BLaER1 (cell line): ENCODE results near the gene MRRF.

ENCODE experiments used
- H3K27ac ChIP-seq: shearing (Covaris generic); formaldehyde crosslinking; 2 replicates; pipeline ENCODE4 v1.8.1; 2022
- H3K27me3 ChIP-seq: shearing (Covaris generic); formaldehyde crosslinking; 2 replicates; pipeline ENCODE4 v1.8.1; 2022
- H3K36me3 ChIP-seq: shearing (Covaris generic); formaldehyde crosslinking; 2 replicates; pipeline ENCODE4 v1.8.1; 2022
- H3K4me1 ChIP-seq: shearing (Covaris generic); formaldehyde crosslinking; 2 replicates; pipeline ENCODE4 v1.8.1; 2022
- H3K4me2 ChIP-seq: shearing (Covaris generic); formaldehyde crosslinking; 2 replicates; pipeline ENCODE4 v1.8.1; 2022
- H3K4me3 ChIP-seq: shearing (Covaris generic); formaldehyde crosslinking; 2 replicates; pipeline ENCODE4 v1.8.1; 2022
- H3K9ac ChIP-seq: shearing (Covaris generic); formaldehyde crosslinking; 2 replicates; pipeline ENCODE4 v1.8.1; 2022
- H3K9me3 ChIP-seq: shearing (Covaris generic); formaldehyde crosslinking; 2 replicates; pipeline ENCODE4 v1.8.1; 2022
- H4K20me1 ChIP-seq: shearing (Covaris generic); formaldehyde crosslinking; 2 replicates; pipeline ENCODE4 v1.8.1; 2022
- Cebpa-rat ChIP-seq: shearing (Covaris generic); IDR thresholded peaks from 2 replicates; pipeline ENCODE4 v1.8.1; 2022

The MRRF gene

DNA sequence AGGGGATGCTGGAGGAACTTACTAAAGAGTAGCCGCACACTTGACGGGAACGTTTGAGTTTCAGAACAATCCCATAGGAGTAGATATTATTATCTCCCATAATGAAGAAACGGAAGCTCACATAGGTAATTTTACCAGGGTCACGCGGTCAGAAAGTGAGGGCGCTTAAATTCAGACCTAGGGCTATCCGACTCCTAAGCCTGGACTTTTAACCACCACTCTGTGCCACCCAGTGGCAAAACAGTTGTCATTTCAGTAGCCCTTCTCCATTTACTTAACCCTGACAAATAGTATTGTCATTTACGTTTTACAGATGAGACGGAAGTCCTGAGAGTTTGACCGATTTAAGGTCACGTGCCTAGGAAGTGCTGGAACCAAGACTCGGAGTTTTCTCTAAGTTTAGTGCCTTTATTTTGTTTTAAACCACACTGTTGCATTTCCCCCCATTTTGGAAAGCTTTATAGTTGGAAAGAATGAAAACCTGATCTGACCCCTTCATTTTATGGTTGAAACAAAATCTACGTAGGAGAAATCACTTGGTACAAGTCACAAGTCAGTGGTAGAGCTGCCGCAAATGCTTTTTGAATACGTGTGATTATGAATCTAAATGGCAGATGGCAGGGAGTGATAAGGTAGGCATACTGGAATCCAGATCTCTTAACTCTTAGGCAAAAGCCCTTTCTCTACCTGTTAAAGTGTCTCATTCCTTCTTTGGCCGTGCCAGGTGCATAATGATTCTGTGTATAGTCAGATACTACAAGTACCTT lies 650 bp downstream of the MRRF start:
- peak overlapping the region; percentile 90 for H3K27ac ChIP-seq
- peak overlapping the region; percentile 87 for H3K4me3 ChIP-seq
- H3K27me3 ChIP-seq, result no peaks in the 10 kb centered on the region
- H3K36me3 ChIP-seq, result peaks cover 16% of the 10 kb centered on the region
- peaks cover 39% of the 10 kb centered on the region for H4K20me1 ChIP-seq
- TF ChIP-seq Cebpa-rat, result no peak
- no peaks in the 10 kb centered on the region for H3K9me3 ChIP-seq
- peak overlapping the region; percentile 96 for H3K4me2 ChIP-seq
- peaks cover 56% of the 10 kb centered on the region for H3K4me1 ChIP-seq
- H3K9ac ChIP-seq, result peak overlapping the region; percentile 91

DNA sequence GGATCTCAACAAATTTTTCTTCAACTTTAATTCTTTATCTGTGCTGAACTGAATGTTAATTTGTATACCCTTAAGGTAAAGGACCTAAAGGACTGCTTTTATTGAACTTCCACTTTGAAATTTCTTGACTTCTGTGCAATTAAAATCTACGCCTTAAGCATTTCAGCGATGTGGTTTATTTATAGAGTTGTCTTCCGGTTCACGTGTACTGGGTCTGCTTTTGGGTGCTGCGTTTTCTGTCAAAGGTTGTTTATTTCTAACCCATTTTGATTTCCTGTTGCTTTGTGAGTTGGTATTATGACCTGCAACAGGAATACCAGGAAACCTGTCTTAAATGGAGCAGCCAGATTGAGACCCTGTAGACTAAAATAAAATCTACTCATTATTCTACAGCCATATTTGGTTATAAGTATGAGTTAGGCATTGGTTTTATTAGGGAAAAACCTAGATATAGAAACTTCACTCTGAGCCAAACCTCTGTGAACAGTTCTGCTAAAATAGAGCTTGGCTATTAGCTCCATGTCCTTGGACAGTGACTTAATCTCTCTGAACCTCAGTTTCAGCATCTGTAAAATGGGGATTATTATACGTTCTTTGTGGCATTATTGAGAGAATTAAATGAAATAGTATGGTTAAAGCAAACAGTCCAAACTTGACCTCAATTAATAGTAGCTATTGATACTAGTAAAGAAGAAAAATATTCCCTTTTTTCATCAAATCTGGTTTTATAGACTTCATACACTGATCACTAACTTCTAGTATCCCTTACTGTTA lies 3.5 kb downstream of the MRRF start:
- H3K4me2 ChIP-seq, result peak overlapping the region; percentile 71

DNA sequence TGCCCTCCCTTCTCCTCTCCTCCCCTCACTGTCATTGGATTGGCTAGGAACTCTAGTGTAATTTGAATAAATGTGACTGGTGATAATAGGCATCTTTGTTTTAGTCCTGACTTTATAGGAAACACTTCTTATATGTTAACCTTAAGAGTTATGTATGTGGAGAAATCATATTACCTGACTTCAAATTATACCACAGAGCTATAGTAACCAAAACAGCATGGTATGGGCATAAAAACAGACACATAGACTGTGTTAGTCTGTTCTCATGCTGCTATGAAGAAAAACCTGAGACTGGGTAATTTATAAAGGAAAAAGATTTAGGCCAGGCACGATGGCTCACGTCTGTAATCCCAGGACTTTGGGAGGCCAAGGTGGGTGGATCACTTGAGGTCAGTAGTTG lies 9.4 kb downstream of the MRRF start:
- no peak for TF ChIP-seq Cebpa-rat
- H3K4me1 ChIP-seq, result no peaks in the 10 kb centered on the region
- no peak overlapping the region for H3K4me3 ChIP-seq
- H4K20me1 ChIP-seq, result peaks cover 4% of the 10 kb centered on the region; the same call in 1 of the 2 replicates
- H3K9me3 ChIP-seq, result peaks cover 37% of the 10 kb centered on the region
- no peak overlapping the region for H3K9ac ChIP-seq
- peaks cover 68% of the 10 kb centered on the region for H3K36me3 ChIP-seq
- no peak overlapping the region for H3K4me2 ChIP-seq
- no peak overlapping the region for H3K27ac ChIP-seq
- H3K27me3 ChIP-seq, result no peaks in the 10 kb centered on the region

More for the DNA sequence above, 3.5 kb downstream of the MRRF start:
- H3K27me3 ChIP-seq, result no peaks in the 10 kb centered on the region
- no peak for TF ChIP-seq Cebpa-rat
- peak overlapping the region; percentile 2; the same call in 1 of the 2 replicates for H3K4me3 ChIP-seq
- H4K20me1 ChIP-seq, result peaks cover 10% of the 10 kb centered on the region
- peaks cover 38% of the 10 kb centered on the region for H3K4me1 ChIP-seq
- peak overlapping the region; percentile 9; the same call in 1 of the 2 replicates for H3K9ac ChIP-seq
- no peaks in the 10 kb centered on the region for H3K9me3 ChIP-seq
- H3K27ac ChIP-seq, result peak overlapping the region; percentile 35; the same call in 1 of the 2 replicates
- H3K36me3 ChIP-seq, result peaks cover 25% of the 10 kb centered on the region

DNA sequence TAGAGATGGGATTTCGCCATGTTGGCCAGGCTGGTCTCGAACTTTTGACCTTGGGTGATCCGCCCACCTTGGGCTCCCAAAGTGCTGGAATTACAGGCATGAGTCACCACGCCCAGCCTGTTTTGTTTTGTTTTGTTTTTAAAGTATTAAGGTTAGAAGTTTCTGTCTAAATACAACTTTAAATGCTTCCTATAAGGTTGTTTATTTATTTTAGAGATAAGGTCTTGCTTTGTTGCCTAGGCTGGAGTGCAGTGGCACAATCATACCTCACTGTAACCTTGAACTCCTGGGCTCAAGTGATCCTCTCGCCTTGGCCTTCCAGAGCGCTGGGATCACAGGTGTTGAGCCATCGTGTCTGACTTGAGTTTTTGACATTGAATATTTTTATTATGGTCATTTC lies 11.4 kb downstream of the MRRF start:
- Histone ChIP-seq H3K27me3 (no peaks in the 10 kb centered on the region), H3K36me3 (peaks cover 77% of the 10 kb centered on the region), H3K4me3 (no peak overlapping the region), H3K4me1 (peaks cover 11% of the 10 kb centered on the region; the same call in 1 of the 2 replicates), H3K27ac (no peak overlapping the region), H4K20me1 (peaks cover 16% of the 10 kb centered on the region; the same call in 1 of the 2 replicates), H3K4me2 (no peak overlapping the region), H3K9me3 (peaks cover 37% of the 10 kb centered on the region), H3K9ac (no peak overlapping the region)
- TF ChIP-seq Cebpa-rat, result no peak

DNA sequence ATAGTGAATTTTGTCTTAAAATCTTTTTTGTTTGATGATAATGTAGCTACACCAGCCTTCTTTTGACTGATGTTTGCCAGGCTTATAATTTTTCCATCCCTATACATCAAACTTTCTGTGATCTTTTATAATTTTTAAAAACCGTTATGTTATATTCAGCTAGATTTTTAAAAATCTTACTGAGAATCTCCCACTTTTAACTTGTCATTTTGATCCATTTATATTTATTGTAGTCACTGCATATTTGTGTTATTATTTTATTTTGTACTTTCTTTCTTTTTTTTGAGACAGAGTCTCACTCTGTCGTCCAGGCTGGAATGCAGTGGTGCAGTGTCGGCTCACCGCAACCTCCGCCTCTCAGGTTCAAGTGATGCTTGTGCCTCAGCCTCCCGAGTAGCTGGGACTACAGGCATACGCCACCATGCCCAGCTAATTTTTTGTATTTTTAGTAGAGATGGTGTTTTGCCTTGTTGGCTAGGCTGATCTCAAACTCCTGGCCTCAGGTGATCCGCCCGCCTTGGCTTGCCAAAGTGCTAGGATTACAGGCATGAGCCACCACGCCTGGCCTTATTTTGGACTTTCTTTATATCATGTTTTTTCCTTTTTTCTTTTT lies 12.7 kb downstream of the MRRF start:
- Histone ChIP-seq H3K36me3 (peaks cover 79% of the 10 kb centered on the region), H3K27me3 (no peaks in the 10 kb centered on the region), H3K4me1 (peaks cover 13% of the 10 kb centered on the region; the same call in 1 of the 2 replicates), H3K9me3 (peaks cover 37% of the 10 kb centered on the region), H3K9ac (no peak overlapping the region), H3K4me2 (no peak overlapping the region), H3K4me3 (no peak overlapping the region), H4K20me1 (peaks cover 24% of the 10 kb centered on the region; the same call in 1 of the 2 replicates), H3K27ac (no peak overlapping the region)
- TF ChIP-seq Cebpa-rat, result no peak

DNA sequence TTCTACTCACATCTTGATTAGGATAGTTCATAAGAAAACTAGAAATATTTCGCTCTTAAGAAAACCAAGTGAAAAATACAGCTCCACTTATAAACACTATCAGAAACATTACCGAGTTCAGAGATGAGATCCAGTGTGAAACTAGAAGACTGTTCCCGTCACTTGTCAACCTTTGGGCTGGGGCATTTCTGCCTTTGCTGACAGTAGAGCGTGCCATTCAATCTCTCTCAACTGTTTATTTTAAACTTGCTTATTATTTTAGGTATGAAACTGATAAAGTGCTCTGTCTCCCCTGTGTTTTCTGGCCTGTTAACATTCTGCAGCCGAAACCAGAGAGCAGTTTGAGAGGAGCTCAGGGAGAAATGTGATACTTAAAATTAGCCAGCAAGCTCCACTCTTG lies 16.7 kb downstream of the MRRF start:
- H3K4me1 ChIP-seq, result peaks cover 13% of the 10 kb centered on the region; the same call in 1 of the 2 replicates
- TF ChIP-seq Cebpa-rat, result no peak
- peaks cover 24% of the 10 kb centered on the region; the same call in 1 of the 2 replicates for H4K20me1 ChIP-seq
- no peaks in the 10 kb centered on the region for H3K27me3 ChIP-seq
- H3K9me3 ChIP-seq, result peaks cover 14% of the 10 kb centered on the region
- H3K36me3 ChIP-seq, result peaks cover 85% of the 10 kb centered on the region
- no peak overlapping the region for H3K9ac ChIP-seq
- H3K4me2 ChIP-seq, result no peak overlapping the region
- H3K27ac ChIP-seq, result no peak overlapping the region
- H3K4me3 ChIP-seq, result no peak overlapping the region

DNA sequence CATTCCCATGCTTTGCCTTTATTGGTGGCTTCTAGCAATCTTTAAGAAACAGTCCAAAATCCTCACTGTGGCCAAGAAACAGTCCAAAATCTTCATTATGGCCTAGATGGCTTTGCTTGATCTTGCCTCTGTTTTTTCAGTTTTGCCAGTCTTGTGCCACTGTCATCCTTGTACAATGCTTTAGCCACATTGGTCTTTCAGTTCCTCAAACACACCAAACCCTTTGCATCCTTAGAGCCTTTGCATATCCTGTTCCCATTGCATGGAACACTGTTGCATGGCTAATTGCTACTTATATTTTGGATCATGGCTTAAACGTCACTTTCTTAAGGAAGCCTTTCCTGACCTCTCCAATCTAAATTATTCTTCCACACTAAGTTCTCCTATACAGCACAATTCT lies 22.1 kb downstream of the MRRF start:
- peaks cover 27% of the 10 kb centered on the region for H3K4me1 ChIP-seq
- no peaks in the 10 kb centered on the region for H3K9me3 ChIP-seq
- no peak overlapping the region for H3K4me2 ChIP-seq
- TF ChIP-seq Cebpa-rat, result no peak
- H3K36me3 ChIP-seq, result peaks cover 80% of the 10 kb centered on the region
- no peaks in the 10 kb centered on the region for H3K27me3 ChIP-seq
- no peak overlapping the region for H3K4me3 ChIP-seq
- no peak overlapping the region for H3K27ac ChIP-seq
- peaks cover 24% of the 10 kb centered on the region for H4K20me1 ChIP-seq
- H3K9ac ChIP-seq, result no peak overlapping the region

DNA sequence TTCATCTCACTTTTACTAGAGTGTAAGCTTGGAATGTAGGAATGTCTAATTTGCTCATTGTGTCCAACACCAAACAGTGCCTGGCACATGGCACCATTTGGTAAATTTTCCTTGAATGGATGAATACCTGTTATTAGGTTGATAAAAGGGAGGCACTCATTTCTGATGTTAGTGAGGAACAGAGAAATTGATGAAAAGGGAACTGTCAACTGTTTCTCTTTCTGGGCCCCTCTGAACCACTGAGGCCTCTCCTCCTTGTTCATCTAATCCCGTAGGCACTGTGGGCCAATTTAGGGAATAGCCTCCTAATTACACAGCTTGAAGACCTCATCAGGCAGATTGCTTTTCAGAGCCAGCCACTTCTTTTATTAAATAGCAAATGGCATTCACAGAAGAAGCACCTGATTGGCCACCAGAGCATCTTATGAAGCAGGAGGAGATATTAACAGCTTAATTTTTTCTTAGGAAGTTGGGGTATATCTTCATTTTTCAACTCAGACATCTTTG lies 22.6 kb downstream of the MRRF start:
- Histone ChIP-seq H3K9me3 (no peaks in the 10 kb centered on the region), H3K27ac (no peak overlapping the region), H3K4me2 (no peak overlapping the region), H3K4me1 (peaks cover 32% of the 10 kb centered on the region), H4K20me1 (peaks cover 28% of the 10 kb centered on the region), H3K9ac (no peak overlapping the region), H3K27me3 (no peaks in the 10 kb centered on the region), H3K36me3 (peaks cover 80% of the 10 kb centered on the region), H3K4me3 (no peak overlapping the region)
- TF ChIP-seq Cebpa-rat, result no peak

DNA sequence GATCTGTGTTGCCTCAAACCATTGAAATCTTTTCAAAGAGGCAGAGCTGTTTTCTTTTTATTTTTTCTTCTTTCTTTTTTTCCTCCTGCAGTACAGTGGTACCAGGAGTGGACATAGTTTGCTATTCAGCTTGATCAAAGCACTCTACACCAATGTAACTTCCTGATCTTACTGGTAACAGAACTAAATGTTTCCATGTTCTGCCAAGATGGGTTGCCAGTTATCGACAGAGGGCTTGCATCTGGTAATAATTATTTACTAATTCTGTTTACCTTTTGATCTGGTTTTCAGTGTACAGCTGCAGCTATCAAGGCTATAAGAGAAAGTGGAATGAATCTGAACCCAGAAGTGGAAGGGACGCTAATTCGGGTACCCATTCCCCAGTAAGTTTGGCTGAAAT lies 26.8 kb downstream of the MRRF start:
- no peak for TF ChIP-seq Cebpa-rat
- Histone ChIP-seq H3K9ac (peak overlapping the region; percentile 17; the same call in 1 of the 2 replicates), H3K36me3 (peaks cover 78% of the 10 kb centered on the region), H3K4me3 (peak overlapping the region; percentile 15; the same call in 1 of the 2 replicates), H3K4me2 (peak overlapping the region; percentile 83), H4K20me1 (peaks cover 35% of the 10 kb centered on the region), H3K27ac (no peak overlapping the region; the same call in 1 of the 2 replicates), H3K4me1 (peaks cover 32% of the 10 kb centered on the region), H3K27me3 (no peaks in the 10 kb centered on the region), H3K9me3 (no peaks in the 10 kb centered on the region)
